ENCODE results near the gene NUP42. TPM values are rescaled to one million over a fixed set of nuclear protein-coding genes. Genes with fewer than 3 reads are reported as not detected.

The NUP42 gene
- total and polyA plus RNA-seq, 10 donors = 37.1 to 51.9 (median 43.7) TPM

DNA sequence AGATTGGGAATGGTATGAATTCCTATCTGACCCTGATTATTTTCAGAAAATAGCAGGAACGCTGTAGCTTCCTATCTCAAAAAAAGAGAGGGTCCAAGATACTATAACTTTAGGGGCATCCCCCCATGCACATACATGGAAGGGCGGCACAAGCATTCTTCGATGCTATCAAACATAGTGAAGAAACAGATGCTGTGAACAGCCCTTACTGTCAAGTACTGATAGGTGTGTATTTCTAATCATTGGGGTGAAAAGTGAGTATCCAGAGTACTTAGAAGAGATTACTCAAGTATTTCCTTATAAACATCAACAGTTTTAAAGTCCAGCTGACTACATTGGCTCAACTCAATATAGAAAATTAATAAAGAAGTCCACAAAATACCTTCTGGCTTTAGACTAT is 17.0 kb upstream of the NUP42 start:
- no peak overlapping the region for H3K27ac ChIP-seq
- TF ChIP-seq POLR2A (IDR thresholded peaks at IDR 0.05) (no peak), POLR2AphosphoS5 (IDR thresholded peaks at IDR 0.05) (no peak)
- TF ChIP-seq, protein P1, sequence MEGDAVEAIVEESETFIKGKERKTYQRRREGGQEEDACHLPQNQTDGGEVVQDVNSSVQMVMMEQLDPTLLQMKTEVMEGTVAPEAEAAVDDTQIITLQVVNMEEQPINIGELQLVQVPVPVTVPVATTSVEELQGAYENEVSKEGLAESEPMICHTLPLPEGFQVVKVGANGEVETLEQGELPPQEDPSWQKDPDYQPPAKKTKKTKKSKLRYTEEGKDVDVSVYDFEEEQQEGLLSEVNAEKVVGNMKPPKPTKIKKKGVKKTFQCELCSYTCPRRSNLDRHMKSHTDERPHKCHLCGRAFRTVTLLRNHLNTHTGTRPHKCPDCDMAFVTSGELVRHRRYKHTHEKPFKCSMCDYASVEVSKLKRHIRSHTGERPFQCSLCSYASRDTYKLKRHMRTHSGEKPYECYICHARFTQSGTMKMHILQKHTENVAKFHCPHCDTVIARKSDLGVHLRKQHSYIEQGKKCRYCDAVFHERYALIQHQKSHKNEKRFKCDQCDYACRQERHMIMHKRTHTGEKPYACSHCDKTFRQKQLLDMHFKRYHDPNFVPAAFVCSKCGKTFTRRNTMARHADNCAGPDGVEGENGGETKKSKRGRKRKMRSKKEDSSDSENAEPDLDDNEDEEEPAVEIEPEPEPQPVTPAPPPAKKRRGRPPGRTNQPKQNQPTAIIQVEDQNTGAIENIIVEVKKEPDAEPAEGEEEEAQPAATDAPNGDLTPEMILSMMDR (IDR thresholded peaks at IDR 0.05 in 8 of 11, conservative IDR thresholded peaks at IDR 0.05 in 3 of 11) = no peak
- no peaks in the 10 kb centered on the region for H3K4me1 ChIP-seq
- peaks cover 0 to 30% (median 5%) of the 10 kb centered on the region in 6 donors for H3K36me3 ChIP-seq
- H3K27me3 ChIP-seq (replicated peaks in 1 of 7) = no peaks in the 10 kb centered on the region
- 92 to 100% (median 97%) methylated on average over 3 of the region's 3 CpGs for WGBS, 5 donors
- H3K4me3 ChIP-seq = no peak overlapping the region
- DNase-seq = no peak
- no peaks in the 10 kb centered on the region for H3K9me3 ChIP-seq
- intact Hi-C loops (cut with DNase I; ENCODE audit: low total_unique reads) = no loop called here

DNA sequence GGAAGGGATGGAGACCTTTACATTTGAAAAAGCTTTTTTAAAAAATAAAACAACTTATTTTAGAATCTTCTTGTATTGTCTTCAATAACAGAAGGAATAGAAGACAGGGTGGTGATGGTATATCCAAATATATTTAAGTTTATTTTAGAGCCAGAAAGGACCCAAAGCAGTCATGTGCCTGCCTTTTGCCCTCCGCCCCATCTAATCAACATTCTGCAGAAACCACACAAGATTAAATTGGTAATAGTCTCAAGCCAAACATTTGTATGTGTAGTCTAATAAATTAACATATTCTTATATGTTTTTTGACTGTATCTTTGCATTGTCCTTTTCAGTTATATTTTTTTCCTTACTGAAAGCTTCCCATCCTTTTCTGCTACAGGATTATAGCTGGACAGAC is 16.5 kb upstream of the NUP42 start:
- H3K27me3 ChIP-seq (replicated peaks in 1 of 7) = no peaks in the 10 kb centered on the region
- H3K36me3 ChIP-seq = peaks cover 0 to 35% (median 5%) of the 10 kb centered on the region in 6 donors
- no peaks in the 10 kb centered on the region for H3K4me1 ChIP-seq
- intact Hi-C loops (cut with DNase I; ENCODE audit: low total_unique reads) = no loop called here
- TF ChIP-seq, protein P1 (IDR thresholded peaks at IDR 0.05 in 8 of 11, conservative IDR thresholded peaks at IDR 0.05 in 3 of 11) = no peak
- no peak for TF ChIP-seq POLR2AphosphoS5 (IDR thresholded peaks at IDR 0.05)
- no peak for TF ChIP-seq POLR2A (IDR thresholded peaks at IDR 0.05)
- no peak overlapping the region for H3K4me3 ChIP-seq
- no peak for DNase-seq
- H3K27ac ChIP-seq = no peak overlapping the region
- H3K9me3 ChIP-seq = no peaks in the 10 kb centered on the region
- WGBS, 5 donors = 88 to 100% (median 94%) methylated on average over 1 of the region's 1 CpG

DNA sequence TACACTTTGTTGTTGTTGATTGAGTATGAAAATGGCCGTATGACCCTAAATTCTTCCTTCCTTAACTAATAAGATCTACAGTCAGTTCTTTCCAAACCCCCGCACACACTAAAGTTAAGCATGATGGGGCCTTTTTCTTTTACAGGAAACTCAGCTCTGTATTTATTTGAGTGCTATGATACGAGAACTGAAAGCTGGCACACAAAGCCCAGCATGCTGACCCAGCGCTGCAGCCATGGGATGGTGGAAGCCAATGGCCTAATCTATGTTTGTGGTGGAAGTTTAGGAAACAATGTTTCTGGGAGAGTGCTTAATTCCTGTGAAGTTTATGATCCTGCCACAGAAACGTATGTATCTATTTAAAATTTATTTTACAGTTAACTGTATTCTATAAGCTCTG is 14.2 kb upstream of the NUP42 start:
- intact Hi-C loops (cut with DNase I; ENCODE audit: low total_unique reads) = no loop called here
- no peak overlapping the region for H3K27ac ChIP-seq
- no peaks in the 10 kb centered on the region for H3K9me3 ChIP-seq
- H3K4me3 ChIP-seq = no peak overlapping the region
- no peak for TF ChIP-seq POLR2A (IDR thresholded peaks at IDR 0.05)
- no peak for TF ChIP-seq POLR2AphosphoS5 (IDR thresholded peaks at IDR 0.05)
- TF ChIP-seq, protein P1 (IDR thresholded peaks at IDR 0.05 in 8 of 11, conservative IDR thresholded peaks at IDR 0.05 in 3 of 11) = no peak
- peaks cover 0 to 53% (median 5%) of the 10 kb centered on the region in 6 donors for H3K36me3 ChIP-seq
- no peaks in the 10 kb centered on the region for H3K27me3 ChIP-seq (replicated peaks in 1 of 7)
- DNase-seq = no peak
- 86 to 89% (median 88%) methylated on average over 5 of the region's 5 CpGs for WGBS, 5 donors
- no peaks in the 10 kb centered on the region for H3K4me1 ChIP-seq

DNA sequence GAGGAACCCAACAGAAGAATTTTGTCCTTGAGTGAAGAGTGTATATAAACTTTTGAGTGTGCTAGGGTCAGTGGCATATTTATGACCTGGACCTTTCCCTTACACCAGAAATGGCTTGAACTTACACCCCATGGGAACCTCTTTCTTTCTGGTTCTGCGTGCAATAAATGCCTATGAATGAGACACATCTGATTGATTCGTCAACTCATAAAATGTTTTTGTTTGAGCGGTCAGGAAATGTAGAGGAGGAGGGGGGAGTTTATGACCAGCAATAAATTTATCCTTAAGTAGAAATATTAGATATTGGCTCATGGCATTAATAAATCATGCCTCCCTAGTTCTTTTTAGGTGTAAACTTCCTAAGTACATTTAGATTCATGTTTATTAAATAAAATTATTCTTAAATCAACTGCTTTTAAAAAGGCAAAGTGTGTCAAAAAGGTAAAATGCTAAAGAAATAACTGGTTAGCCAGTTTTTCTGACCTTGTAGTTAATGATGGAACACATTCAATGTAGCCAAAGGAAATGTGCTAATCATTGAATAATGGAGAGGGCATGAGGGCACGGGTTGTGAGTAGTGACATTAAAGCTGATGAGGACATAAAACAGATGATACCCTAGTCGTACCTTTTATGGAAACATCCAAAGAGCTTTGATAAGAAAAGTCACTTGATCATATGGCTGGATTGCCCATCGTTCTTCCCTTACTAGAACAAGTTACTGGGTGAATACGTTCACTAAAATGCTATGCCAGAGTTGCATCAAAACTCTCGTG is 13.6 kb upstream of the NUP42 start:
- DNase-seq = no peak
- H3K27me3 ChIP-seq (replicated peaks in 1 of 7) = no peaks in the 10 kb centered on the region
- H3K27ac ChIP-seq = no peak overlapping the region
- no peak overlapping the region for H3K4me3 ChIP-seq
- H3K4me1 ChIP-seq = no peaks in the 10 kb centered on the region
- peaks cover 0 to 59% (median 5%) of the 10 kb centered on the region in 6 donors for H3K36me3 ChIP-seq
- TF ChIP-seq POLR2A (IDR thresholded peaks at IDR 0.05) (no peak), POLR2AphosphoS5 (IDR thresholded peaks at IDR 0.05) (no peak)
- TF ChIP-seq, protein P1 (IDR thresholded peaks at IDR 0.05 in 8 of 11, conservative IDR thresholded peaks at IDR 0.05 in 3 of 11) = no peak
- WGBS, 5 donors = 82 to 89% (median 86%) methylated on average over 8 of the region's 8 CpGs
- intact Hi-C loops (cut with DNase I; ENCODE audit: low total_unique reads) = no loop called here
- H3K9me3 ChIP-seq = no peaks in the 10 kb centered on the region

Measured in spleen (tissue), 11 donors.